Astrocyte (in vitro differentiated cells and primary cell): ENCODE data around the gene RPL37A.

Source experiments
- EZH2 ChIP-seq: IDR thresholded peaks from 2 replicates; pipeline ENCODE4 v1.6.1; 2012; ENCODE audit warnings: mild to moderate bottlenecking, low read length, inconsistent platforms; ENCODE audit not compliant: insufficient read depth
- TF ChIP-seq, protein P1 (sequence below): IDR thresholded peaks from 2 replicates; pipeline ENCODE4 v1.5.1; 2011; ENCODE audit warnings: low read depth, mild to moderate bottlenecking, inconsistent platforms, low read length, moderate library complexity; ENCODE audit not compliant: insufficient read depth

DNA sequence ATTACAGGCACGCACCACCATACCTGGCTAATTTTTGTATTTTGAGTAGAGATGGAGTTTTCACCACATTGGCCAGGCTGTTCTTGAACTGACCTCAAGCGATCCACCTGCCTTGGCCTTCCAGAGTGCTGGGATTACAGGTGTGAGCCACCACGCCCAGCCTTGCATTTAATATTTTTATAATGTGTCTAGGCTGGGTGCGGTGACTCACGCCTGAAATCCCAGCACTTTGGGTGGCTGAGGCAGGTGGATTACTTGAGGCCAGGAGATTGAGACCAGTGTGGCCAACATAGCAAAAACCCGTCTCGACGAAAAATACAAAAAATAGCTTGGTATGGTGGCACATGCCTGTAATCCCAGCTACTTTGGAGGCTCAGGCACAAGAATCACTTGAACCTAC, 3.2 kb downstream of the RPL37A start:
- TF ChIP-seq, protein P1, sequence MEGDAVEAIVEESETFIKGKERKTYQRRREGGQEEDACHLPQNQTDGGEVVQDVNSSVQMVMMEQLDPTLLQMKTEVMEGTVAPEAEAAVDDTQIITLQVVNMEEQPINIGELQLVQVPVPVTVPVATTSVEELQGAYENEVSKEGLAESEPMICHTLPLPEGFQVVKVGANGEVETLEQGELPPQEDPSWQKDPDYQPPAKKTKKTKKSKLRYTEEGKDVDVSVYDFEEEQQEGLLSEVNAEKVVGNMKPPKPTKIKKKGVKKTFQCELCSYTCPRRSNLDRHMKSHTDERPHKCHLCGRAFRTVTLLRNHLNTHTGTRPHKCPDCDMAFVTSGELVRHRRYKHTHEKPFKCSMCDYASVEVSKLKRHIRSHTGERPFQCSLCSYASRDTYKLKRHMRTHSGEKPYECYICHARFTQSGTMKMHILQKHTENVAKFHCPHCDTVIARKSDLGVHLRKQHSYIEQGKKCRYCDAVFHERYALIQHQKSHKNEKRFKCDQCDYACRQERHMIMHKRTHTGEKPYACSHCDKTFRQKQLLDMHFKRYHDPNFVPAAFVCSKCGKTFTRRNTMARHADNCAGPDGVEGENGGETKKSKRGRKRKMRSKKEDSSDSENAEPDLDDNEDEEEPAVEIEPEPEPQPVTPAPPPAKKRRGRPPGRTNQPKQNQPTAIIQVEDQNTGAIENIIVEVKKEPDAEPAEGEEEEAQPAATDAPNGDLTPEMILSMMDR, result no peak
- TF ChIP-seq EZH2, result no peak
